ENCODE data around the gene RASGRF1. TPM values are rescaled to one million over a fixed set of nuclear protein-coding genes. Genes with fewer than 3 reads are reported as not detected.

Gene RASGRF1
- total RNA-seq, 2 experiments from 2014 or later: 3.0 to 4.5 TPM

DNA sequence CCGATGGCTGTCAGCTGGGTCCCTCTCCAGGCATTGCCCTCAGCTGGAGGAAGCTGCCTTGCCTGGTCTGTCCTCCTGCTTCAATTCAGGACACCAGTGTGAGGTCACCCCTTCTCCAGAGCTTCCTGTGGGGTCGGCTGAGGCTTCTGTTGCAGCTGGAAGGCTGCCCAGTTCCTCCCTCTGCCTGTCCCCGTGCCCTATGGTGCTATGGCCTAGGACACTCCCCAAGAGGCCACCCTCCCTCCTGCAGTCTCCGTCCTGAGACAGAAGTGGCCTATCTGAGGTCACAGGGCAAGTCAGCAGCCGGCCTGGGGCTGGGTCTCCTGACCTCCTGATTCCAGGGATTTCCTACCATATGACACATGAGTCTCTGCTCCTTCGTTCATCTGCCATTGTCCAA, 57.9 kb downstream of the RASGRF1 start:
- no TSS peak for BruUV-seq (replicated peaks)
- no peaks in the 10 kb centered on the region for H3K79me2 ChIP-seq (ENCODE audit: insufficient read depth, low read depth, low read length)
- DNase-seq (ENCODE audit: low spot score): no peak
- ChIA-PET POLR2A (no interaction called here), CTCF (ENCODE audit: unreplicated experiment) (no interaction called here)
- no peaks in the 10 kb centered on the region for H3K9me2 ChIP-seq (ENCODE audit: insufficient read depth, low read length)
- H3K27ac ChIP-seq (ENCODE audit: low read depth, low read length, poor library complexity, severe bottlenecking): no peak overlapping the region
- H3K36me3 ChIP-seq (ENCODE audit: insufficient read depth, low read length): no peaks in the 10 kb centered on the region
- intact Hi-C loops (cut with micrococcal nuclease; ENCODE audit: unreplicated experiment): no loop called here
- H3K4me3 ChIP-seq (ENCODE audit: low read depth, low read length, poor library complexity, severe bottlenecking): no peak overlapping the region
- no peaks in the 10 kb centered on the region for H3K9me3 ChIP-seq (ENCODE audit: low read length)
- no peak overlapping the region for H3K4me2 ChIP-seq (ENCODE audit: low read length)
- no peaks in the 10 kb centered on the region for H3K4me1 ChIP-seq (ENCODE audit: insufficient read depth, low read length, poor library complexity, severe bottlenecking)
- H2AFZ ChIP-seq (ENCODE audit: low read length): no peak overlapping the region
- TF ChIP-seq EZH2phosphoT487 (IDR thresholded peaks at IDR 0.05; ENCODE audit: borderline replicate concordance, low read depth, low read length): no peak
- TF ChIP-seq, protein P1, sequence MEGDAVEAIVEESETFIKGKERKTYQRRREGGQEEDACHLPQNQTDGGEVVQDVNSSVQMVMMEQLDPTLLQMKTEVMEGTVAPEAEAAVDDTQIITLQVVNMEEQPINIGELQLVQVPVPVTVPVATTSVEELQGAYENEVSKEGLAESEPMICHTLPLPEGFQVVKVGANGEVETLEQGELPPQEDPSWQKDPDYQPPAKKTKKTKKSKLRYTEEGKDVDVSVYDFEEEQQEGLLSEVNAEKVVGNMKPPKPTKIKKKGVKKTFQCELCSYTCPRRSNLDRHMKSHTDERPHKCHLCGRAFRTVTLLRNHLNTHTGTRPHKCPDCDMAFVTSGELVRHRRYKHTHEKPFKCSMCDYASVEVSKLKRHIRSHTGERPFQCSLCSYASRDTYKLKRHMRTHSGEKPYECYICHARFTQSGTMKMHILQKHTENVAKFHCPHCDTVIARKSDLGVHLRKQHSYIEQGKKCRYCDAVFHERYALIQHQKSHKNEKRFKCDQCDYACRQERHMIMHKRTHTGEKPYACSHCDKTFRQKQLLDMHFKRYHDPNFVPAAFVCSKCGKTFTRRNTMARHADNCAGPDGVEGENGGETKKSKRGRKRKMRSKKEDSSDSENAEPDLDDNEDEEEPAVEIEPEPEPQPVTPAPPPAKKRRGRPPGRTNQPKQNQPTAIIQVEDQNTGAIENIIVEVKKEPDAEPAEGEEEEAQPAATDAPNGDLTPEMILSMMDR (conservative IDR thresholded peaks at IDR 0.05; ENCODE audit: low read length): no peak
- H4K20me1 ChIP-seq (ENCODE audit: insufficient read depth, low read length): no peaks in the 10 kb centered on the region

DNA sequence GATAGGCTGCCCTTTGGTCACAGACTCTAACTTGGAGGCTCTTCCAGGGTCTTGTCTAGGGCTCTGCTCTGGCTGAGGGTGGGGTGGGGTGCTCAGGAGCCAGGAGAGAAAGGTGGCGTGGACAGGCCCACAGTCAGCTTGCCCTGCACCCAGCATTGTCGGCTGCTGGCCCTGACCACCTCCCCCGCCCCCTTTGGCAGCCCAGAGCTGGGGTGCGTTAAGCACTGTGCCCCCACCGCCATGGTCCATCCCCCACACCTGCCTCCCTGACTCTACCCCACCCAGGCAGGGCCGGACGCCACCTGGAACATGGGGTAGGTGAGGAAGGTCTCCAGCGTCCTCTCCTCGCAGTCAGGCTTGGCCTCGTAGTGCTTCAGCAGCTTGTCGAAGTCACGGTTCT, 58.8 kb downstream of the RASGRF1 start:
- ChIA-PET POLR2A (no interaction called here), CTCF (ENCODE audit: unreplicated experiment) (no interaction called here)
- Histone ChIP-seq H4K20me1 (ENCODE audit: insufficient read depth, low read length) (no peaks in the 10 kb centered on the region), H3K27ac (ENCODE audit: low read depth, low read length, poor library complexity, severe bottlenecking) (no peak overlapping the region), H3K4me2 (ENCODE audit: low read length) (no peak overlapping the region), H3K4me3 (ENCODE audit: low read depth, low read length, poor library complexity, severe bottlenecking) (no peak overlapping the region), H3K79me2 (ENCODE audit: insufficient read depth, low read depth, low read length) (no peaks in the 10 kb centered on the region), H2AFZ (ENCODE audit: low read length) (no peak overlapping the region), H3K36me3 (ENCODE audit: insufficient read depth, low read length) (no peaks in the 10 kb centered on the region), H3K4me1 (ENCODE audit: insufficient read depth, low read length, poor library complexity, severe bottlenecking) (no peaks in the 10 kb centered on the region), H3K9me3 (ENCODE audit: low read length) (no peaks in the 10 kb centered on the region), H3K9me2 (ENCODE audit: insufficient read depth, low read length) (no peaks in the 10 kb centered on the region)
- intact Hi-C loops (cut with micrococcal nuclease; ENCODE audit: unreplicated experiment): no loop called here
- no TSS peak for BruUV-seq (replicated peaks)
- no peak for DNase-seq (ENCODE audit: low spot score)
- TF ChIP-seq, protein P1 (conservative IDR thresholded peaks at IDR 0.05; ENCODE audit: low read length): no peak
- TF ChIP-seq EZH2phosphoT487 (IDR thresholded peaks at IDR 0.05; ENCODE audit: borderline replicate concordance, low read depth, low read length): no peak

DNA sequence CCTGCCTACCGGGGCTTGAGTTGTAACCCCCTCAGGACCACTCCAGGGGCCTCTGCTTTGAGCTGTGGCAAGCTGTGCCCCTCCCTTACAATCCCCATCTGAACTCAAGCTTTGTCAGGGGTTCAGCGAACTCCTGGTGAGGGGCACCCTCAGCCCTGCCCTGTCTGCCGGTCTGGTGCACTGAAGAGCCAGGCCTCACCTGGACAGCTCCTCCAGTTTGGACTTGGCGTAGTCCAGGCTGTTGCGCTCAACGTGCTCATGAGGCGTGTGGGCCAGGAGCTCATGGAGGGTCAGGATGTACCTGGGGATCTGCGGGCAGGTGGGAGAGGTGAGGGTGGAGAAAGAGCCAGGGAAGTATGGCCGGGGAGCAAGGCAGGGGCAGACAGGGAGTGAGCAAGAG, 59.4 kb downstream of the RASGRF1 start:
- intact Hi-C loops (cut with micrococcal nuclease; ENCODE audit: unreplicated experiment): no loop called here
- H3K27ac ChIP-seq (ENCODE audit: low read depth, low read length, poor library complexity, severe bottlenecking): no peak overlapping the region
- no peak for DNase-seq (ENCODE audit: low spot score)
- H2AFZ ChIP-seq (ENCODE audit: low read length): no peak overlapping the region
- CTCF ChIA-PET (ENCODE audit: unreplicated experiment): no interaction called here
- no peaks in the 10 kb centered on the region for H3K9me2 ChIP-seq (ENCODE audit: insufficient read depth, low read length)
- no peaks in the 10 kb centered on the region for H4K20me1 ChIP-seq (ENCODE audit: insufficient read depth, low read length)
- no peak for TF ChIP-seq EZH2phosphoT487 (IDR thresholded peaks at IDR 0.05; ENCODE audit: borderline replicate concordance, low read depth, low read length)
- TF ChIP-seq, protein P1 (conservative IDR thresholded peaks at IDR 0.05; ENCODE audit: low read length): no peak
- no peaks in the 10 kb centered on the region for H3K4me1 ChIP-seq (ENCODE audit: insufficient read depth, low read length, poor library complexity, severe bottlenecking)
- no peaks in the 10 kb centered on the region for H3K9me3 ChIP-seq (ENCODE audit: low read length)
- H3K36me3 ChIP-seq (ENCODE audit: insufficient read depth, low read length): no peaks in the 10 kb centered on the region
- no peak overlapping the region for H3K4me2 ChIP-seq (ENCODE audit: low read length)
- H3K79me2 ChIP-seq (ENCODE audit: insufficient read depth, low read depth, low read length): no peaks in the 10 kb centered on the region
- no TSS peak for BruUV-seq (replicated peaks)
- POLR2A ChIA-PET: no interaction called here
- no peak overlapping the region for H3K4me3 ChIP-seq (ENCODE audit: low read depth, low read length, poor library complexity, severe bottlenecking)

Data from OCI-LY7 (cell line).